DND-41 (cell line): ENCODE data around the gene IGSF9B.

Experiments
- ATAC-seq: fragments of 200-7000 bp; cut with Tn5 transposase; 3 replicates; pipeline ENCODE4 v1.9.1; 2021; ENCODE audit warnings: low read depth; ENCODE audit not compliant: insufficient read depth
- DNase-seq: peaks from one replicate; pipeline ENCODE4 v3.0.0-alpha.2; 2020
- H2AFZ ChIP-seq: 2 replicates; pipeline ENCODE4 v1.6.0; 2012; ENCODE audit warnings: low read depth, low read length
- H3K27ac ChIP-seq: 2 replicates; pipeline ENCODE4 v1.5.1; 2012; ENCODE audit warnings: low read length, inconsistent platforms
- H3K27me3 ChIP-seq: fragments of 200-600 bp; sonication (generic); 2 replicates; pipeline ENCODE4 v1.6.0; 2012; ENCODE audit warnings: low read length, mild to moderate bottlenecking, inconsistent platforms; ENCODE audit not compliant: insufficient read depth, poor library complexity
- H3K36me3 ChIP-seq: 2 replicates; pipeline ENCODE4 v1.5.1; 2012; ENCODE audit warnings: low read length, inconsistent platforms; ENCODE audit not compliant: insufficient read depth
- H3K4me1 ChIP-seq: 2 replicates; pipeline ENCODE4 v1.5.1; 2012; ENCODE audit warnings: mild to moderate bottlenecking, low read length; ENCODE audit not compliant: insufficient read depth
- H3K4me2 ChIP-seq: 2 replicates; pipeline ENCODE4 v1.6.0; 2012; ENCODE audit warnings: mild to moderate bottlenecking, moderate library complexity, low read length, inconsistent platforms; ENCODE audit not compliant: insufficient read depth
- H3K4me3 ChIP-seq, 2 experiments: fragments of 200-600 bp in 1 of 2; shearing (Covaris generic) in 1 of 2; 2 replicates each; pipeline ENCODE4 v1.5.1; 2012 to 2016; ENCODE audit warnings: inconsistent platforms in 2 of 2, low read length in 2 of 2, mild to moderate bottlenecking in 2 of 2, low read depth in 1 of 2, moderate library complexity in 1 of 2
- H3K79me2 ChIP-seq: 2 replicates; pipeline ENCODE4 v1.6.0; 2012; ENCODE audit warnings: low read length, inconsistent platforms; ENCODE audit not compliant: insufficient read depth
- H3K9ac ChIP-seq: 2 replicates; pipeline ENCODE4 v1.6.0; 2012; ENCODE audit warnings: low read depth, mild to moderate bottlenecking, inconsistent platforms, low read length, moderate library complexity
- H3K9me3 ChIP-seq: 2 replicates; pipeline ENCODE4 v1.5.1; 2012; ENCODE audit warnings: low read length, moderate library complexity, mild to moderate bottlenecking, inconsistent platforms; ENCODE audit not compliant: insufficient read depth, severe bottlenecking
- H4K20me1 ChIP-seq: 2 replicates; pipeline ENCODE4 v1.6.0; 2012; ENCODE audit warnings: low read length; ENCODE audit not compliant: insufficient read depth
- CTCF ChIP-seq: IDR thresholded peaks from 2 replicates; pipeline ENCODE4 v1.5.1; 2012; ENCODE audit warnings: borderline replicate concordance, low read length, moderate library complexity, mild to moderate bottlenecking; ENCODE audit not compliant: poor library complexity, severe bottlenecking; ENCODE audit errors: extremely low read depth
- EZH2 ChIP-seq: IDR thresholded peaks from 3 replicates; pipeline ENCODE4 v1.6.1; 2012; ENCODE audit warnings: borderline replicate concordance, low read depth, mild to moderate bottlenecking, moderate library complexity, low read length, inconsistent platforms; ENCODE audit not compliant: severe bottlenecking

The IGSF9B gene

DNA sequence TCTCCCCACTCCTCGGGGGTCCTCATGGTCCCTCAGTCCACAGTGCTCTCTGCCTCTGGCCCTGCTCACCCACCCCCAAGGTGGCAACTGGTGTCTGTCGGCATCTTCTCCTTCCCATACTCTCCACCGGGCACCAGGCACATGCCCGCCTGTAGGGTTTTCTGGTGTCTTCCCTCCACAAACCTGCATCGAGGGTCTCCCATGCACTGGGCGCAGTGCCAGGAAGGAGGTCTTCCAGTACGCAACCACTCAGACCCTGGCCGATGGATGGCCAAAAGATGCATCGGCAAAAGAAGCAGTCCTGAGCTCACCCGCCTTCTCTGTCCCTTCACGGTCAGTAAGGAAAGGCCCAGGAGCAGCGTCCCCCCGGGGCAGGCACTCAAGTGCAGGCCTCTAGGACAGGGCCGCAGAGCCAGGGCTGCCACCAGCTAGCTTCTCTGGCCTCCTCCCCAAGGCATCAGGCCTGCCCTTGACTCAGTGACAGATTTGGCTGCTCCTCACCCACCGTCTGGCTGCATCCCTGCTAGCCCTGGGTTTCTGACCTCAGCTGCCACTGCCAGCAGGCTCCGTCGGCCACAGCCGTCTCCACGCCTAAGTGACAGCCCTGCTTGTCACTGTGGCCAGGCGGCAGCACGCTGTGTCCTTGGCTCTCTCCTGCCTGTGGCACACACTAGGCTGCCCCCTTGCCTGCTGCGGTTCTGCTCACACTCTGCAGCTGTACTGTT, 32.1 kb upstream of the IGSF9B start:
- no peak for ATAC-seq
- Histone ChIP-seq H3K4me2 (no peak overlapping the region), H3K9ac (no peak overlapping the region), H3K27ac (no peak overlapping the region), H3K9me3 (no peaks in the 10 kb centered on the region), H3K36me3 (no peaks in the 10 kb centered on the region), H3K27me3 (peaks cover 2% of the 10 kb centered on the region), H3K4me3 (no peak overlapping the region), H3K4me1 (peaks cover 16% of the 10 kb centered on the region), H3K79me2 (no peaks in the 10 kb centered on the region), H4K20me1 (no peaks in the 10 kb centered on the region), H2AFZ (no peak overlapping the region)
- TF ChIP-seq CTCF, result no peak
- TF ChIP-seq EZH2, result no peak
- no peak for DNase-seq

- no peak overlapping the region for H3K4me2 ChIP-seq
- H3K27me3 ChIP-seq, result peaks cover 4% of the 10 kb centered on the region
- no peak overlapping the region for H3K4me3 ChIP-seq
- peaks cover 16% of the 10 kb centered on the region for H3K4me1 ChIP-seq
- no peak overlapping the region for H3K9ac ChIP-seq
- DNase-seq, result no peak
- no peak for ATAC-seq
- H3K79me2 ChIP-seq, result no peaks in the 10 kb centered on the region
- H3K9me3 ChIP-seq, result no peaks in the 10 kb centered on the region
- TF ChIP-seq CTCF (no peak), EZH2 (no peak)
- no peak overlapping the region for H2AFZ ChIP-seq
- H3K36me3 ChIP-seq, result no peaks in the 10 kb centered on the region
- no peaks in the 10 kb centered on the region for H4K20me1 ChIP-seq
- no peak overlapping the region for H3K27ac ChIP-seq
Measured at GRCh38 chr11:133987171-133987570, 30.4 kb upstream of the IGSF9B start.

DNA sequence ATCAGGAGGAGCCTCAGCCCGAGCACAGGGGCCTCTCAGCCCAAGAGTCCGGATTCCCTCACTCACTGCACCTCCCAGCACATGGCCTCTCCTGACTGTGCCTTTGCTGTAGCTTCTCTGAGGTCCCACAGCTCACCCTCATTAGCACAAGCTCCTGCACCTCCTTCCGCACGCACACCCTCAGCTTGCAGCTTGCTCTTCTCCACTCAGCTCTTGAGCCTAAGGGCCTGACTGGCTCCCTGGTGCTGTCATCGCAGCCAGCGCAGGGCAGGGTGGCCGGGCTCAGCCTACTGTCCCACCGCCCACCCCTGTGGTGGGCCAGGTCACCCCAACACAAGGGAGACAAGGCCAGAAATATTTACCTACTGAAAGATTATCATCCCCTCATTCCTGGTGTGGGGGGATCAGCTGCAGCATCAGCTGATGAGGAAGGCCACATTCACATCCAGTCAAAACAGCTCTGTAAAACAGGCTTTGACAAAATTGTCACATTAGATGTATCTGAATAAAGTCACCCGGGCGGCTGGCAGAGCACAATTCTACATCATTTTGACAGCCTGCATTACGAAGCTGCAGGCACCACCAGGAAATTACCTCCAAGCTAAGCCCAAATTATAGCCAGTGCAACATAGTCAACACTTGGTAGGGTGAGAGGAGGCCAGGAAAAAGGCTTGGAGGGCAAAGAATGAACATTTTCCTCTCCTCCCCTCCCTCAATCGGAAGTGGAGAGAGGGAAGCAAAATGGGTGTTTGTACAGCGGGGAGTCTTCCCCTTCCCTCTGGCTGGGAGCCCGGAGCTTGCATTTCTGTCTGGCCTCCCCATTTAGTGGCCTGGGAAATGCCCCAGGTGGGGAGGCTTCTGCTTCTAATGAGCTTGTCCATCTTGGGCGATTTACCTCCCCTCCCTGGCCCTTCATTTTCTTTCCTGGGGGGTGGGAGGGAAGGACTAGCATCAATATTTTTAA, 29.5 kb upstream of the IGSF9B start:
- Histone ChIP-seq H3K4me1 (peaks cover 12% of the 10 kb centered on the region), H3K36me3 (no peaks in the 10 kb centered on the region), H3K27ac (no peak overlapping the region), H3K4me2 (no peak overlapping the region), H2AFZ (no peak overlapping the region), H3K9me3 (no peaks in the 10 kb centered on the region), H3K79me2 (no peaks in the 10 kb centered on the region), H3K27me3 (peaks cover 9% of the 10 kb centered on the region), H3K4me3 (no peak overlapping the region), H3K9ac (no peak overlapping the region), H4K20me1 (no peaks in the 10 kb centered on the region)
- DNase-seq (no peak), ATAC-seq (no peak)
- no peak for TF ChIP-seq EZH2

- Histone ChIP-seq H3K4me2 (no peak overlapping the region), H3K9ac (no peak overlapping the region), H3K9me3 (no peaks in the 10 kb centered on the region), H3K4me3 (no peak overlapping the region), H3K4me1 (no peaks in the 10 kb centered on the region), H3K36me3 (no peaks in the 10 kb centered on the region), H2AFZ (no peak overlapping the region), H3K27me3 (peaks cover 12% of the 10 kb centered on the region), H4K20me1 (no peaks in the 10 kb centered on the region), H3K27ac (no peak overlapping the region), H3K79me2 (no peaks in the 10 kb centered on the region)
- ATAC-seq (no peak), DNase-seq (no peak)
- TF ChIP-seq EZH2 (no peak), CTCF (no peak)
Measured at GRCh38 chr11:133984828-133985227, 28.1 kb upstream of the IGSF9B start.
